Measurements from ENCODE around the gene DAZAP2.
"Not testable (repeated sequence)": the region's sequence is repeated elsewhere in the genome, so short reads cannot be mapped to it uniquely, and the experiment has no call there.

The DAZAP2 gene

DNA sequence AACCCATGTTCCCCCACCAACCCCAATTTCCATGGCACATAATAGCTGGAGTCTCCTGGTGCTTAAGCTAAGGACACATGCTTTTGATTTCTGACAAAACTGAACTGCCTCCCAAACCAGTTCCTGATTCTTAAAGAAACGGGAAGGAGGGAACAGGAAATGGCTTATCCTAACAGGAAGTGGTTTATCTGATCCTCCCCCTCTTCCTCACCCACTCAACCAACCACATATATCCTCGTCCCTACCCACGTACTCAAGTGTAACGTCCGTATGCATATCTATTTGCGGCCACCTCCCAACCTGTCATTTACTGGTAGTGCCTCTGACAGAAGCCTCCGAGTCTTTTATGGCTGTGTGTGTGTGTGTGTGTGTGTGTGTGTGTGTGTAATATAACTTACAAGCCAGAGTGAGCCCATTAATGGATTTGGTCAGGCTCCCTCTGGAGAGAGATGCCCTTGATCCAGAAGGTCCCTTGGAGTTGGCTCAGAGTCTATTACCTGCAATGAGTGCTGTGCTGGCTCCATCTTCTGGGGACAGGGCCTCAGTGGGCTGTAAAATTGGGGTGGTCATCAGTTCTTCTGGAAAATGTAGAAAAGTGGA is 7.7 kb downstream of the DAZAP2 start:
- TF ChIP-seq TOX (CRISPR knock-in tag; IDR thresholded peaks at IDR 0.05; ENCODE audit: borderline replicate concordance) (no peak), RARB (CRISPR knock-in tag; IDR thresholded peaks at IDR 0.05) (no peak), ARNTL (CRISPR knock-in tag; IDR thresholded peaks at IDR 0.05; ENCODE audit: borderline replicate concordance, low read depth) (no peak), SNAI2 (CRISPR knock-in tag; IDR thresholded peaks at IDR 0.05) (no peak), ZNF70 (CRISPR knock-in tag; IDR thresholded peaks at IDR 0.05) (no peak), TCF4 (CRISPR knock-in tag; IDR thresholded peaks at IDR 0.05; ENCODE audit: borderline replicate concordance) (no peak), ZFP30 (CRISPR knock-in tag; IDR thresholded peaks at IDR 0.05) (no peak), ISL1 (CRISPR knock-in tag; IDR thresholded peaks at IDR 0.05) (no peak)
- ATAC-seq = peak; percentile 53

DNA sequence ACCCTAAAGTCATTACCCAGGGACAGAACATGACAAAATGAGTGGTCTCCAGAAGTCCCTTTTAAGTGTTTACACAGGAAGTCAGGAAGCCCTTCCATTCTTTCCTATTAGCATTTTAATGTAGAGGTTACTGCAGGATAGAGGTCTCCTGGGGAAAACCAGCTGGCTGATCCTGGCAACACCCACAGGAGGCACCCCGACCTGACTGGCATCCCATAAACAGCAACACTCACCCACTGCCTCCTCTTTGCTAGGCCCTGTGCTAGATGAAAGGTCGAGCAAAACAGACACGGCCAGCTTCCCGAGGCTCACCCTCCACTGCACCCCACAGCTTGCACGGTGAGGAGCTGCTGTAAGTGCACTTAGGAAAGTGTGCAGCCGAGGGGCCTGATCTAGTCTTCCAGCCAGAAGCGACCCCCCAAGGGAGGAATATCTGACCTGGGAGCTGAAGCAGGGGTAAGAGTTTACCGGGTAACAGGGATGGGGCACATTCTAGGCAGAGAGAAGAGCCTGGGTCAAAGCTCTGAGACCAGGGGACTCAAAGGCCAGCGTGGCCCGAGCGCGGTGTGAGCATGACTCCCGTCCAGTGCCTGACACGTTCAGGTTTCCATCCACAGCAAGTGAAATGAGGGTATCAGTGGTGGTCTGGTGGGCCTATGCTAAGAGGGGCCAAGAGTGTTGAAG is 9.0 kb downstream of the DAZAP2 start:
- TF ChIP-seq RARB (CRISPR knock-in tag; IDR thresholded peaks at IDR 0.05) (no peak), TCF4 (CRISPR knock-in tag; IDR thresholded peaks at IDR 0.05; ENCODE audit: borderline replicate concordance) (no peak)
- no peak for ATAC-seq

DNA sequence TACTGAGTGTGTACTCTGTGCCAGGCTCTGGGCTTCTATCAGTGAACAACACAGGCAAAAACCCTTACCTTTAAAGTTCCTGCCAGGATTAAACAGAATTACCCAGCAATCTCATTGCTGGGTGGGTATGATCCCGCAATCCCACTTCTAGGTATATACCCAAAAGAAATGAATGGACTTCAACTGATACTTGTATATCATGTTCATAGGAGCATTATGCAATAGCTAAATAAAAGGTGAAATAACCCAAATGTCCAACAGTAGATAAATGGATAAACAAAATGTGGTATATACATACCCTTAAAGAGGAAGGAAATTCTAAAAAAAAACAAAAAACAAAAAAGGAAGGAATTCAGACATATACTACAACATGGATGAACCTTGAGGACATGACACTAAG is 14.7 kb downstream of the DAZAP2 start:
- TF ChIP-seq, protein P1, sequence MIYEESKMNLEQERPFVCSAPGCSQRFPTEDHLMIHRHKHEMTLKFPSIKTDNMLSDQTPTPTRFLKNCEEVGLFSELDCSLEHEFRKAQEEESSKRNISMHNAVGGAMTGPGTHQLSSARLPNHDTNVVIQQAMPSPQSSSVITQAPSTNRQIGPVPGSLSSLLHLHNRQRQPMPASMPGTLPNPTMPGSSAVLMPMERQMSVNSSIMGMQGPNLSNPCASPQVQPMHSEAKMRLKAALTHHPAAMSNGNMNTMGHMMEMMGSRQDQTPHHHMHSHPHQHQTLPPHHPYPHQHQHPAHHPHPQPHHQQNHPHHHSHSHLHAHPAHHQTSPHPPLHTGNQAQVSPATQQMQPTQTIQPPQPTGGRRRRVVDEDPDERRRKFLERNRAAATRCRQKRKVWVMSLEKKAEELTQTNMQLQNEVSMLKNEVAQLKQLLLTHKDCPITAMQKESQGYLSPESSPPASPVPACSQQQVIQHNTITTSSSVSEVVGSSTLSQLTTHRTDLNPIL (CRISPR knock-in tag; IDR thresholded peaks at IDR 0.05; ENCODE audit: low read depth) = no peak

DNA sequence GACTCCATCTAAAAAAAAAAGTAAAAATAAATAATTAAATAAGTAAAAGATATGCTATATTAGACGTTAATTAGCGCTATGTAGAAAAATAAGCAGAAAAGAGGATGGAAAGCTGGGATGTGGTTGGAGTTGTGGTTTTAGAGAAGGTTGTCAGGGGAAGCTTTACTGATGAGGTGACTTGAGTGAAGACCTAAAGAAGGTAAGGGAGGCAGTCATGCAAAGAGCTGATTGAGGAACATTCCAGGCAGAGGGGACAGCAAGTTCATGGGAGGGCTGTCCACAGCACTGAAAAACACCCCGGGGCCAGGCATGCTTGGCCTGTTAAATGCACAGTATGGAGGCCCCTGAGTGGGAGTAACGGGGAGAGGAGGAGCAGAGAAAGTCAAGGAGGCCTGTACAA is 15.9 kb downstream of the DAZAP2 start:
- TF ChIP-seq, protein P1 (CRISPR knock-in tag; IDR thresholded peaks at IDR 0.05; ENCODE audit: low read depth) = no peak
- TF ChIP-seq TOX (CRISPR knock-in tag; IDR thresholded peaks at IDR 0.05; ENCODE audit: borderline replicate concordance) (no peak), ESRRG (CRISPR knock-in tag; IDR thresholded peaks at IDR 0.05) (no peak), PPARA (CRISPR knock-in tag; IDR thresholded peaks at IDR 0.05; ENCODE audit: borderline replicate concordance) (no peak), RARB (CRISPR knock-in tag; IDR thresholded peaks at IDR 0.05) (no peak), ZFP3 (CRISPR knock-in tag; IDR thresholded peaks at IDR 0.05) (no peak), BACH2 (CRISPR knock-in tag; IDR thresholded peaks at IDR 0.05; ENCODE audit: borderline replicate concordance) (no peak), SNAI2 (CRISPR knock-in tag; IDR thresholded peaks at IDR 0.05) (no peak), TCF4 (CRISPR knock-in tag; IDR thresholded peaks at IDR 0.05; ENCODE audit: borderline replicate concordance) (no peak), ISL1 (CRISPR knock-in tag; IDR thresholded peaks at IDR 0.05) (no peak), ZNF70 (CRISPR knock-in tag; IDR thresholded peaks at IDR 0.05) (no peak), GLIS3 (CRISPR knock-in tag; IDR thresholded peaks at IDR 0.05) (no peak)
- TF ChIP-seq, protein P2, sequence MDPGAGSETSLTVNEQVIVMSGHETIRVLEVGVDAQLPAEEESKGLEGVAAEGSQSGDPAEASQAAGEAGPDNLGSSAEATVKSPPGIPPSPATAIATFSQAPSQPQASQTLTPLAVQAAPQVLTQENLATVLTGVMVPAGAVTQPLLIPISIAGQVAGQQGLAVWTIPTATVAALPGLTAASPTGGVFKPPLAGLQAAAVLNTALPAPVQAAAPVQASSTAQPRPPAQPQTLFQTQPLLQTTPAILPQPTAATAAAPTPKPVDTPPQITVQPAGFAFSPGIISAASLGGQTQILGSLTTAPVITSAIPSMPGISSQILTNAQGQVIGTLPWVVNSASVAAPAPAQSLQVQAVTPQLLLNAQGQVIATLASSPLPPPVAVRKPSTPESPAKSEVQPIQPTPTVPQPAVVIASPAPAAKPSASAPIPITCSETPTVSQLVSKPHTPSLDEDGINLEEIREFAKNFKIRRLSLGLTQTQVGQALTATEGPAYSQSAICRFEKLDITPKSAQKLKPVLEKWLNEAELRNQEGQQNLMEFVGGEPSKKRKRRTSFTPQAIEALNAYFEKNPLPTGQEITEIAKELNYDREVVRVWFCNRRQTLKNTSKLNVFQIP (CRISPR knock-in tag; IDR thresholded peaks at IDR 0.05; ENCODE audit: borderline replicate concordance, low read depth) = no peak
- TF ChIP-seq, protein P3, sequence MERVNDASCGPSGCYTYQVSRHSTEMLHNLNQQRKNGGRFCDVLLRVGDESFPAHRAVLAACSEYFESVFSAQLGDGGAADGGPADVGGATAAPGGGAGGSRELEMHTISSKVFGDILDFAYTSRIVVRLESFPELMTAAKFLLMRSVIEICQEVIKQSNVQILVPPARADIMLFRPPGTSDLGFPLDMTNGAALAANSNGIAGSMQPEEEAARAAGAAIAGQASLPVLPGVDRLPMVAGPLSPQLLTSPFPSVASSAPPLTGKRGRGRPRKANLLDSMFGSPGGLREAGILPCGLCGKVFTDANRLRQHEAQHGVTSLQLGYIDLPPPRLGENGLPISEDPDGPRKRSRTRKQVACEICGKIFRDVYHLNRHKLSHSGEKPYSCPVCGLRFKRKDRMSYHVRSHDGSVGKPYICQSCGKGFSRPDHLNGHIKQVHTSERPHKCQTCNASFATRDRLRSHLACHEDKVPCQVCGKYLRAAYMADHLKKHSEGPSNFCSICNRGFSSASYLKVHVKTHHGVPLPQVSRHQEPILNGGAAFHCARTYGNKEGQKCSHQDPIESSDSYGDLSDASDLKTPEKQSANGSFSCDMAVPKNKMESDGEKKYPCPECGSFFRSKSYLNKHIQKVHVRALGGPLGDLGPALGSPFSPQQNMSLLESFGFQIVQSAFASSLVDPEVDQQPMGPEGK (CRISPR knock-in tag; IDR thresholded peaks at IDR 0.05; ENCODE audit: borderline replicate concordance) = no peak
- TF ChIP-seq, protein P4, sequence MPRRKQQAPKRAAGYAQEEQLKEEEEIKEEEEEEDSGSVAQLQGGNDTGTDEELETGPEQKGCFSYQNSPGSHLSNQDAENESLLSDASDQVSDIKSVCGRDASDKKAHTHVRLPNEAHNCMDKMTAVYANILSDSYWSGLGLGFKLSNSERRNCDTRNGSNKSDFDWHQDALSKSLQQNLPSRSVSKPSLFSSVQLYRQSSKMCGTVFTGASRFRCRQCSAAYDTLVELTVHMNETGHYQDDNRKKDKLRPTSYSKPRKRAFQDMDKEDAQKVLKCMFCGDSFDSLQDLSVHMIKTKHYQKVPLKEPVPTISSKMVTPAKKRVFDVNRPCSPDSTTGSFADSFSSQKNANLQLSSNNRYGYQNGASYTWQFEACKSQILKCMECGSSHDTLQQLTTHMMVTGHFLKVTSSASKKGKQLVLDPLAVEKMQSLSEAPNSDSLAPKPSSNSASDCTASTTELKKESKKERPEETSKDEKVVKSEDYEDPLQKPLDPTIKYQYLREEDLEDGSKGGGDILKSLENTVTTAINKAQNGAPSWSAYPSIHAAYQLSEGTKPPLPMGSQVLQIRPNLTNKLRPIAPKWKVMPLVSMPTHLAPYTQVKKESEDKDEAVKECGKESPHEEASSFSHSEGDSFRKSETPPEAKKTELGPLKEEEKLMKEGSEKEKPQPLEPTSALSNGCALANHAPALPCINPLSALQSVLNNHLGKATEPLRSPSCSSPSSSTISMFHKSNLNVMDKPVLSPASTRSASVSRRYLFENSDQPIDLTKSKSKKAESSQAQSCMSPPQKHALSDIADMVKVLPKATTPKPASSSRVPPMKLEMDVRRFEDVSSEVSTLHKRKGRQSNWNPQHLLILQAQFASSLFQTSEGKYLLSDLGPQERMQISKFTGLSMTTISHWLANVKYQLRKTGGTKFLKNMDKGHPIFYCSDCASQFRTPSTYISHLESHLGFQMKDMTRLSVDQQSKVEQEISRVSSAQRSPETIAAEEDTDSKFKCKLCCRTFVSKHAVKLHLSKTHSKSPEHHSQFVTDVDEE (CRISPR knock-in tag; IDR thresholded peaks at IDR 0.05) = no peak
- ATAC-seq = no peak

More for the DNA sequence above, 14.7 kb downstream of the DAZAP2 start:
- ATAC-seq = no peak

DNA sequence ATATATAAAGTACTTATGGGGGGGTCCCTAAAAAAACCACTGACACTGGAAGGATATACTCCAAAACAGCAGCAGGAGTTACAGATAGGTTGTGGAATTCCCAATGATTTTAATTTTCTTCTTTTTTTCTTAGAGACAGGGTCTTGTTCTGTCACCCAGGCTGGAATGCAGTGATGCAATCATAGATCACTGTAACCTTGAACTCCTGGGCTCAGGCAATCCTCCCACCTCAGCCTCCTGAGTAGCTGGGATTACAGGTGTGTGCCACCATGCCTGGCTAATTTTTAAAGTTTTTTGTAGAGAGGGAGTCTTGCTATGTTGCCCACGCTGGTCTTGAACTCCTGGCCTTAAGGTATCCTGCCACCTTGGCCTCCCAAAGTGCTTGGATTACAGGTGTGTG is 21.0 kb downstream of the DAZAP2 start:
- ATAC-seq = not testable (repeated sequence)
